GM06990 (cell line): ENCODE data around the gene OR6C65.
"Not testable (repeated sequence)": the region's sequence is repeated elsewhere in the genome, so short reads cannot be mapped to it uniquely, and the experiment has no call there.

Experiments
- DNase-seq: peaks from one replicate; pipeline ENCODE4 v3.0.0-alpha.2; 2011; ENCODE audit not compliant: insufficient read length; ENCODE audit errors: extremely low read depth
- H3K27me3 ChIP-seq: replicated peaks from 2 replicates; pipeline ENCODE4 v1.6.0; 2011; ENCODE audit warnings: low read length; ENCODE audit not compliant: control insufficient read depth, insufficient read depth
- H3K36me3 ChIP-seq: 2 replicates; pipeline ENCODE4 v1.5.1; 2011; ENCODE audit warnings: low read length; ENCODE audit not compliant: control insufficient read depth, insufficient read depth
- H3K4me3 ChIP-seq: replicated peaks from 2 replicates; pipeline ENCODE4 v1.5.1; 2011; ENCODE audit warnings: low read depth, mild to moderate bottlenecking, control low read depth, low read length
- CTCF ChIP-seq: IDR thresholded peaks from 2 replicates; pipeline ENCODE4 v1.5.1; 2011; ENCODE audit warnings: low read length, control low read depth, mild to moderate bottlenecking, inconsistent platforms; ENCODE audit not compliant: insufficient read depth, poor library complexity, severe bottlenecking

Gene OR6C65

GRCh38 chr12:55400229-55400628 is at the start of gene OR6C65:
TSS of gene OR6C65 (plus strand) at chr12:55400529. CDS start at chr12:55400529, 0 bp downstream.
- no peak for TF ChIP-seq CTCF
- DNase-seq, result no peak
- H3K4me3 ChIP-seq, result no peak within 1 kb of the TSS
- H3K27me3 ChIP-seq, result no peaks in the 10 kb centered on the region; the same call in 1 of the 2 replicates
- no peaks in the 10 kb centered on the region for H3K36me3 ChIP-seq

GRCh38 chr12:55355338-55355737 is 45.0 kb upstream of the OR6C65 start:
- DNase-seq, H3K36me3 ChIP-seq: not testable (repeated sequence)

GRCh38 chr12:55362675-55363074 is 37.7 kb upstream of the OR6C65 start, which contains the start of gene OR6C75:
TSS of gene OR6C75 (plus strand) at chr12:55362975. CDS start at chr12:55365111, 2,136 bp downstream.
- Histone ChIP-seq H3K36me3 (no peaks in the 10 kb centered on the region), H3K27me3 (no peaks in the 10 kb centered on the region), H3K4me3 (no peak within 1 kb of the TSS)
- no peak for TF ChIP-seq CTCF
- no peak for DNase-seq

More at GRCh38 chr12:55355338-55355737, 45.0 kb upstream of the OR6C65 start:
- not testable (repeated sequence) for H3K4me3 ChIP-seq, H3K27me3 ChIP-seq

GRCh38 chr12:55365086-55365485 is 35.2 kb upstream of the OR6C65 start:
- no peak overlapping the region for H3K4me3 ChIP-seq
- H3K27me3 ChIP-seq, result no peaks in the 10 kb centered on the region
- no peak for TF ChIP-seq CTCF
- DNase-seq, result no peak
- no peaks in the 10 kb centered on the region for H3K36me3 ChIP-seq

GRCh38 chr12:55372521-55372920 is 27.8 kb upstream of the OR6C65 start:
- Histone ChIP-seq H3K4me3 (no peak overlapping the region), H3K27me3 (no peaks in the 10 kb centered on the region), H3K36me3 (no peaks in the 10 kb centered on the region)
- DNase-seq, result no peak
- no peak for TF ChIP-seq CTCF

GRCh38 chr12:55385891-55386290 is 14.4 kb upstream of the OR6C65 start:
- TF ChIP-seq CTCF, result no peak
- Histone ChIP-seq H3K27me3 (no peaks in the 10 kb centered on the region), H3K4me3 (no peak overlapping the region), H3K36me3 (no peaks in the 10 kb centered on the region)
- no peak for DNase-seq
